Prostate gland (tissue), 2 donors: ENCODE results near the gene RYR3. TPM values are rescaled to one million over a fixed set of nuclear protein-coding genes. Genes with fewer than 3 reads are reported as not detected.

Source experiments
- DNase-seq: peaks from one replicate; pipeline ENCODE4 v3.0.0-alpha.2; 2019; ENCODE audit warnings: low spot score
- H3K27ac ChIP-seq, 2 donors: fragments of 200-600 bp; sonication (generic); 2 replicates each; pipeline ENCODE4 v1.5.1; 2017 to 2019
- H3K27me3 ChIP-seq: fragments of 200-600 bp; sonication (generic); replicated peaks from 2 replicates; pipeline ENCODE4 v1.5.1; 2019; ENCODE audit not compliant: insufficient read depth
- H3K36me3 ChIP-seq, 2 donors: fragments of 200-600 bp; sonication (generic); 1 replicate in 1 of 2; 2 replicates in 1 of 2; pipeline versions ENCODE4 v1.5.1 to v1.8.1; 2017 to 2019
- H3K4me1 ChIP-seq: fragments of 200-600 bp; sonication (generic); replicated peaks from 2 replicates; pipeline ENCODE4 v1.5.1; 2019
- H3K4me3 ChIP-seq, 2 donors: fragments of 200-600 bp; sonication (generic); 2 replicates each; pipeline ENCODE4 v1.5.1; 2017 to 2019
- H3K9me3 ChIP-seq: fragments of 200-600 bp; sonication (generic); 2 replicates; pipeline ENCODE4 v1.5.1; 2017
- POLR2A ChIP-seq: fragments of 450-650 bp; IDR thresholded peaks from one replicate; pipeline ENCODE4 v1.6.1; 2016; ENCODE audit warnings: antibody characterized with exemption, mild to moderate bottlenecking
- POLR2AphosphoS5 ChIP-seq: sonication (generic); formaldehyde crosslinking; IDR thresholded peaks from one replicate; pipeline ENCODE4 v1.6.1; 2017; ENCODE audit warnings: antibody characterized with exemption
- WGBS: methylation state at CpG from one replicate; pipeline ENCODE4 v1.1.5; 2018; 5-methylcytosine and 5-hydroxymethylcytosine counted together
- intact Hi-C: fragments of 100-400 bp; cut with DNase I; formaldehyde crosslinking; loops from one replicate; pipeline ENCODE4 v1.14.2; 2022
- total RNA-seq, 2 donors: library from RNA; depleted of rRNA; stranded (reverse); fragments of >200 nt; gene quantifications; one replicate each; pipeline ENCODE4 v1.1.0, GENCODE V29; 2016
- TF ChIP-seq, protein P1 (sequence below), 4 experiments: fragments of 200-600 bp in 2 of 4; fragments of 450-650 bp in 2 of 4; sonication (generic) in 2 of 4; IDR thresholded peaks; 1 replicate in 3 of 4; 2 replicates in 1 of 4; pipeline ENCODE4 v1.5.1; 2016 to 2019; ENCODE audit warnings: antibody characterized with exemption in 4 of 4, mild to moderate bottlenecking in 2 of 4, moderate library complexity in 2 of 4

RYR3 gene
- total RNA-seq, 2 donors from 2014 or later = 0.41 to 2.3 TPM

GRCh38 chr15:33902043-33902442 lies 591.3 kb downstream of the RYR3 start:
- DNase-seq = no peak
- no peak overlapping the region for H3K27ac ChIP-seq
- intact Hi-C loops = no loop called here
- WGBS = 0% methylated on average over 1 of the region's 1 CpG
- no peaks in the 10 kb centered on the region for H3K4me1 ChIP-seq
- H3K9me3 ChIP-seq = no peaks in the 10 kb centered on the region
- TF ChIP-seq POLR2A (no peak), POLR2AphosphoS5 (no peak)
- TF ChIP-seq, protein P1, sequence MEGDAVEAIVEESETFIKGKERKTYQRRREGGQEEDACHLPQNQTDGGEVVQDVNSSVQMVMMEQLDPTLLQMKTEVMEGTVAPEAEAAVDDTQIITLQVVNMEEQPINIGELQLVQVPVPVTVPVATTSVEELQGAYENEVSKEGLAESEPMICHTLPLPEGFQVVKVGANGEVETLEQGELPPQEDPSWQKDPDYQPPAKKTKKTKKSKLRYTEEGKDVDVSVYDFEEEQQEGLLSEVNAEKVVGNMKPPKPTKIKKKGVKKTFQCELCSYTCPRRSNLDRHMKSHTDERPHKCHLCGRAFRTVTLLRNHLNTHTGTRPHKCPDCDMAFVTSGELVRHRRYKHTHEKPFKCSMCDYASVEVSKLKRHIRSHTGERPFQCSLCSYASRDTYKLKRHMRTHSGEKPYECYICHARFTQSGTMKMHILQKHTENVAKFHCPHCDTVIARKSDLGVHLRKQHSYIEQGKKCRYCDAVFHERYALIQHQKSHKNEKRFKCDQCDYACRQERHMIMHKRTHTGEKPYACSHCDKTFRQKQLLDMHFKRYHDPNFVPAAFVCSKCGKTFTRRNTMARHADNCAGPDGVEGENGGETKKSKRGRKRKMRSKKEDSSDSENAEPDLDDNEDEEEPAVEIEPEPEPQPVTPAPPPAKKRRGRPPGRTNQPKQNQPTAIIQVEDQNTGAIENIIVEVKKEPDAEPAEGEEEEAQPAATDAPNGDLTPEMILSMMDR (IDR thresholded peaks at IDR 0.05) = no peak
- no peaks in the 10 kb centered on the region for H3K27me3 ChIP-seq
- no peak overlapping the region for H3K4me3 ChIP-seq
- H3K36me3 ChIP-seq = no peaks in the 10 kb centered on the region

DNA sequence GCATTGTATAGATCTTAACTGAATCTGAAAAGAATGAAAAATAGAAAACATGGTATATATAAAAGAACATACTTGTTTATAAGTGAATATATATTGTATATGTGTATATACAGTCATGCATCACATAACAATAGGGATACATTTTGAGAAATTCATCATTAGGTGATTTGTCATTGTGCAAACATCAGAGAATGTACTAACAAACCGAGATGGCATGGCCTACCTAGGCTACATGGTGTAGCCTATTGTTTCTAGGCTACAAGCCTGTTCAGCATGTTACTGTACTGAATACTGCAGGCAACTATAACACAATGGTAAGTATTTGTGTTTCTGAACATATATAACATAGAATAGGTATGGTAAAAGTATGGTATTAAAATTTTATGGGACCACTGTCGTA lies 592.9 kb downstream of the RYR3 start:
- no peak overlapping the region for H3K4me3 ChIP-seq

DNA sequence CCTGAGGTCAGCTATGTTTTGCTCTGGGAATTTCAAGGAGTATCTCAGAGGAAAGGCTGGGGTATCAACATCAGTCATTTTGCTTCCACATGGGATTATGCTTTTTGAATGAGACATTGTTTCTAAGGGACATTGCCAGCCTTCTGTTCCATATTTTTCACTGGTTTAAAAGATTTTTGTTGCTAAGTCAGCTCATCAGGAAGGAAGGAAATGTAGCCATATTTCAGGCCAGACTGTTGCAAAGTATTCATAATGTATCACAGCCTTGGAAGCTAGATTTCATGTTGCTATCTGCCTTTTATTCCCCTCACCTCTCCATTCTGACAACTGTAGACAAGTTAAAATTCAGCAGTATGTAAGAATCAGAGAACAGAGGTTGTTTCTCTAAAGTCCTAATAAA lies 596.6 kb downstream of the RYR3 start:
- Histone ChIP-seq H3K36me3 (no peaks in the 10 kb centered on the region), H3K4me1 (no peaks in the 10 kb centered on the region), H3K4me3 (no peak overlapping the region), H3K27ac (no peak overlapping the region), H3K9me3 (no peaks in the 10 kb centered on the region), H3K27me3 (no peaks in the 10 kb centered on the region)
- TF ChIP-seq POLR2A (no peak), POLR2AphosphoS5 (no peak)
- TF ChIP-seq, protein P1 (IDR thresholded peaks at IDR 0.05) = no peak
- intact Hi-C loops = no loop called here
- no peak for DNase-seq

More for the DNA sequence above, 592.9 kb downstream of the RYR3 start:
- Histone ChIP-seq H3K4me1 (no peaks in the 10 kb centered on the region), H3K27ac (no peak overlapping the region), H3K9me3 (no peaks in the 10 kb centered on the region), H3K36me3 (no peaks in the 10 kb centered on the region), H3K27me3 (no peaks in the 10 kb centered on the region)
- TF ChIP-seq POLR2A (no peak), POLR2AphosphoS5 (no peak)
- TF ChIP-seq, protein P1 (IDR thresholded peaks at IDR 0.05) = no peak
- no peak for DNase-seq
- 87% methylated on average over 2 of the region's 2 CpGs for WGBS
- intact Hi-C loops = no loop called here

- H3K27me3 ChIP-seq = no peaks in the 10 kb centered on the region
- intact Hi-C loops = no loop called here
- WGBS = 83% methylated on average over 3 of the region's 3 CpGs
- H3K27ac ChIP-seq = no peak overlapping the region
- DNase-seq = no peak
- no peaks in the 10 kb centered on the region for H3K36me3 ChIP-seq
- no peak overlapping the region for H3K4me3 ChIP-seq
- H3K9me3 ChIP-seq = no peaks in the 10 kb centered on the region
- TF ChIP-seq, protein P1 (IDR thresholded peaks at IDR 0.05) = no peak
- no peak for TF ChIP-seq POLR2A
- H3K4me1 ChIP-seq = no peaks in the 10 kb centered on the region
These were observed 597.6 kb downstream of the RYR3 start for GRCh38 chr15:33908406-33908805.

GRCh38 chr15:33910741-33911140 lies 600.0 kb downstream of the RYR3 start:
- no peaks in the 10 kb centered on the region for H3K9me3 ChIP-seq
- no peaks in the 10 kb centered on the region for H3K36me3 ChIP-seq
- H3K4me1 ChIP-seq = no peaks in the 10 kb centered on the region
- H3K27ac ChIP-seq = no peak overlapping the region
- no peak for DNase-seq
- intact Hi-C loops = no loop called here
- WGBS = 89% methylated on average over 3 of the region's 3 CpGs
- TF ChIP-seq, protein P1 (IDR thresholded peaks at IDR 0.05) = no peak
- no peak for TF ChIP-seq POLR2A
- no peak for TF ChIP-seq POLR2AphosphoS5
- H3K27me3 ChIP-seq = no peaks in the 10 kb centered on the region
- no peak overlapping the region for H3K4me3 ChIP-seq
